Measurements from ENCODE around the gene CLNK. TPM values are rescaled to one million over a fixed set of nuclear protein-coding genes. Genes with fewer than 3 reads are reported as not detected.
"Not testable (repeated sequence)": the region's sequence is repeated elsewhere in the genome, so short reads cannot be mapped to it uniquely, and the experiment has no call there.

CLNK gene
- total RNA-seq, 1 donor from 2014 or later: 0.35 TPM

GRCh38 chr4:10577508-10578426, 106.8 kb downstream of the CLNK start:
- Histone ChIP-seq H3K4me3 (no peak overlapping the region), H3K27ac (no peak overlapping the region), H3K9me3 (no peaks in the 10 kb centered on the region), H3K27me3 (peaks cover 5% of the 10 kb centered on the region), H3K36me3 (no peaks in the 10 kb centered on the region), H3K4me1 (no peaks in the 10 kb centered on the region)
- ATAC-seq (no peak), DNase-seq (no peak)
- intact Hi-C loops (cut with DNase I): no loop called here
- TF ChIP-seq, protein P1, sequence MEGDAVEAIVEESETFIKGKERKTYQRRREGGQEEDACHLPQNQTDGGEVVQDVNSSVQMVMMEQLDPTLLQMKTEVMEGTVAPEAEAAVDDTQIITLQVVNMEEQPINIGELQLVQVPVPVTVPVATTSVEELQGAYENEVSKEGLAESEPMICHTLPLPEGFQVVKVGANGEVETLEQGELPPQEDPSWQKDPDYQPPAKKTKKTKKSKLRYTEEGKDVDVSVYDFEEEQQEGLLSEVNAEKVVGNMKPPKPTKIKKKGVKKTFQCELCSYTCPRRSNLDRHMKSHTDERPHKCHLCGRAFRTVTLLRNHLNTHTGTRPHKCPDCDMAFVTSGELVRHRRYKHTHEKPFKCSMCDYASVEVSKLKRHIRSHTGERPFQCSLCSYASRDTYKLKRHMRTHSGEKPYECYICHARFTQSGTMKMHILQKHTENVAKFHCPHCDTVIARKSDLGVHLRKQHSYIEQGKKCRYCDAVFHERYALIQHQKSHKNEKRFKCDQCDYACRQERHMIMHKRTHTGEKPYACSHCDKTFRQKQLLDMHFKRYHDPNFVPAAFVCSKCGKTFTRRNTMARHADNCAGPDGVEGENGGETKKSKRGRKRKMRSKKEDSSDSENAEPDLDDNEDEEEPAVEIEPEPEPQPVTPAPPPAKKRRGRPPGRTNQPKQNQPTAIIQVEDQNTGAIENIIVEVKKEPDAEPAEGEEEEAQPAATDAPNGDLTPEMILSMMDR (IDR thresholded peaks at IDR 0.05): no peak

DNA sequence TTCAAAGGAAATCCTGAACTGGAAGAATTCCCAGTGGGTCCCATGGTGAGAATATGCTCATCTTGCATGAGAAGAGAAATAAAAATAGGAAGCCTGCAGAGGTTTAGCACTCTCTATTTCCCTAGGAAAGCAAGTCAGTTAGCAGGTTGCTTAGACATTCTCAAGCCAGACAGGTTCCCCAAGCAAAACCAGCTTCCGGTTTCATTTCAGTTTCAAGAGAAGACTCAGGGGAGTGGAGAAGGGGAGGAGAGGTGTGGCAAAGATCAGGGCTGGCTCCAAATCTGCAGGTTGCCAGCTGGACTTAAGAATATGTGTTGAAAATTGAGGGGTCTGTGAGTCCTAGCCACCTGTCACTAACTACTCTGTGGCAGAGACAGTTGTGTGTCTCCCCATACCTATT, 107.5 kb downstream of the CLNK start:
- TF ChIP-seq, protein P1 (IDR thresholded peaks at IDR 0.05): no peak
- no peaks in the 10 kb centered on the region for H3K4me1 ChIP-seq
- no peak overlapping the region for H3K27ac ChIP-seq
- H3K4me3 ChIP-seq: no peak overlapping the region
- no peak for ATAC-seq
- H3K27me3 ChIP-seq: peaks cover 5% of the 10 kb centered on the region
- DNase-seq: no peak
- no peaks in the 10 kb centered on the region for H3K9me3 ChIP-seq
- H3K36me3 ChIP-seq: no peaks in the 10 kb centered on the region
- intact Hi-C loops (cut with DNase I): no loop called here

- H3K36me3 ChIP-seq: no peaks in the 10 kb centered on the region
- TF ChIP-seq, protein P1 (IDR thresholded peaks at IDR 0.05): no peak
- intact Hi-C loops (cut with DNase I): no loop called here
- ATAC-seq (no peak), DNase-seq (no peak)
- H3K9me3 ChIP-seq: no peaks in the 10 kb centered on the region
- peaks cover 5% of the 10 kb centered on the region for H3K27me3 ChIP-seq
- H3K4me1 ChIP-seq: no peaks in the 10 kb centered on the region
- no peak overlapping the region for H3K4me3 ChIP-seq
- H3K27ac ChIP-seq: no peak overlapping the region
Observed at GRCh38 chr4:10576236-10576635, 108.3 kb downstream of the CLNK start.

- H3K36me3 ChIP-seq: no peaks in the 10 kb centered on the region
- no peak overlapping the region for H3K27ac ChIP-seq
- H3K27me3 ChIP-seq: no peaks in the 10 kb centered on the region
- H3K4me1 ChIP-seq: no peaks in the 10 kb centered on the region
- intact Hi-C loops (cut with DNase I): no loop called here
- no peaks in the 10 kb centered on the region for H3K9me3 ChIP-seq
- H3K4me3 ChIP-seq: no peak overlapping the region
- DNase-seq (no peak), ATAC-seq (no peak)
- TF ChIP-seq, protein P1 (IDR thresholded peaks at IDR 0.05): no peak
Observed at GRCh38 chr4:10575414-10575813, 109.2 kb downstream of the CLNK start.

- H3K4me1 ChIP-seq; H3K4me3 ChIP-seq; DNase-seq; H3K9me3 ChIP-seq; H3K36me3 ChIP-seq; intact Hi-C loops (cut with DNase I); H3K27ac ChIP-seq; ATAC-seq; H3K27me3 ChIP-seq: not testable (repeated sequence)
Observed at GRCh38 chr4:10574553-10574952, 110.0 kb downstream of the CLNK start.

- TF ChIP-seq, protein P1 (IDR thresholded peaks at IDR 0.05): no peak
- Histone ChIP-seq H3K9me3 (no peaks in the 10 kb centered on the region), H3K27ac (no peak overlapping the region), H3K36me3 (no peaks in the 10 kb centered on the region), H3K4me1 (no peaks in the 10 kb centered on the region), H3K4me3 (no peak overlapping the region), H3K27me3 (no peaks in the 10 kb centered on the region)
- intact Hi-C loops (cut with DNase I): no loop called here
- DNase-seq: no peak
- ATAC-seq: no peak
Observed at GRCh38 chr4:10571909-10572308, 112.7 kb downstream of the CLNK start.

Data from upper lobe of right lung (tissue), 1 donor.